Esophagus squamous epithelium (tissue), 5 donors: ENCODE results near the gene EIF4ENIF1. TPM values are rescaled to one million over a fixed set of nuclear protein-coding genes. Genes with fewer than 3 reads are reported as not detected.

Source experiments
- DNase-seq: peaks from one replicate; lab custom pipeline; 2025; lab: John Stamatoyannopoulos, UW
- H3K27ac ChIP-seq, 4 donors: fragments of 200-600 bp; sonication (generic); one replicate each; pipeline ENCODE4 v1.5.1; 2016 to 2019; ENCODE audit warnings: mild to moderate bottlenecking in 1 of 4
- H3K27me3 ChIP-seq, 4 donors: fragments of 200-600 bp; sonication (generic); 1 replicate in 3 of 4; 2 replicates in 1 of 4; pipeline versions ENCODE4 v1.5.1 to v1.6.0; 2017 to 2021; ENCODE audit warnings: antibody characterized with exemption in 1 of 4
- H3K36me3 ChIP-seq, 3 donors: fragments of 200-600 bp; sonication (generic); one replicate each; pipeline ENCODE4 v1.5.1; 2016 to 2019
- H3K4me1 ChIP-seq, 3 donors: fragments of 200-600 bp; sonication (generic); one replicate each; pipeline ENCODE4 v1.5.1; 2017 to 2019
- H3K4me3 ChIP-seq, 4 donors: fragments of 200-600 bp; sonication (generic); 1 replicate in 3 of 4; 2 replicates in 1 of 4; pipeline ENCODE4 v1.5.1; 2016 to 2019; ENCODE audit warnings: mild to moderate bottlenecking in 2 of 4, moderate library complexity in 1 of 4
- H3K9me3 ChIP-seq, 3 donors: fragments of 200-600 bp; sonication (generic); one replicate each; pipeline ENCODE4 v1.5.1; 2016 to 2019
- CTCF ChIP-seq, 6 experiments: fragments of 450-650 bp in 4 of 6; fragments of 200-600 bp in 2 of 6; sonication (generic) in 2 of 6; IDR thresholded peaks; one replicate each; pipeline ENCODE4 v1.5.1; 2016 to 2019; ENCODE audit warnings: antibody characterized with exemption in 6 of 6, mild to moderate bottlenecking in 4 of 6, moderate library complexity in 4 of 6
- POLR2A ChIP-seq, 4 donors: fragments of 450-650 bp; IDR thresholded peaks; one replicate each; pipeline ENCODE4 v1.6.1; 2017; ENCODE audit warnings: antibody characterized with exemption in 4 of 4, mild to moderate bottlenecking in 4 of 4, moderate library complexity in 3 of 4
- WGBS, 2 donors: methylation state at CpG; one replicate each; pipeline ENCODE4 v1.1.5; 2018; 5-methylcytosine and 5-hydroxymethylcytosine counted together
- intact Hi-C: fragments of 100-400 bp; cut with DNase I; formaldehyde crosslinking; loops from one replicate; pipeline ENCODE4 v1.15.0; 2022
- total RNA-seq, 4 donors: library from RNA; depleted of rRNA; stranded (reverse); fragments of >200 nt; gene quantifications; one replicate each; pipeline ENCODE4 v1.1.0, GENCODE V29; 2016
- donor health status: DM: yes; HTN: yes; CAD: no.

The EIF4ENIF1 gene
- total RNA-seq, 4 donors from 2014 or later, result 8.3 to 14.3 (median 11.2) TPM

GRCh38 chr22:31475800-31476199 is 13.8 kb downstream of the EIF4ENIF1 start:
- DNase-seq, result no peak
- Histone ChIP-seq H3K9me3 (no peaks in the 10 kb centered on the region), H3K27ac (no peak overlapping the region), H3K4me3 (no peak overlapping the region), H3K27me3 (no peaks in the 10 kb centered on the region), H3K4me1 (peaks cover 0 to 6% (median 0%) of the 10 kb centered on the region in 3 donors), H3K36me3 (peaks cover 0 to 82% (median 0%) of the 10 kb centered on the region in 3 donors)
- TF ChIP-seq POLR2A (IDR thresholded peaks at IDR 0.05) (no peak), CTCF (IDR thresholded peaks at IDR 0.05) (no peak)
- intact Hi-C loops, result no loop called here
- WGBS, 2 donors, result 81 to 88% methylated on average over 3 of the region's 3 CpGs

GRCh38 chr22:31474743-31475142 is 14.9 kb downstream of the EIF4ENIF1 start:
- no peaks in the 10 kb centered on the region for H3K9me3 ChIP-seq
- no peak overlapping the region for H3K4me3 ChIP-seq
- WGBS, 2 donors, result 89 to 98% methylated on average over 2 of the region's 2 CpGs
- intact Hi-C loops, result no loop called here
- peaks cover 0 to 1% (median 0%) of the 10 kb centered on the region in 3 donors for H3K4me1 ChIP-seq
- DNase-seq, result no peak
- no peak overlapping the region for H3K27ac ChIP-seq
- TF ChIP-seq POLR2A (IDR thresholded peaks at IDR 0.05) (no peak), CTCF (IDR thresholded peaks at IDR 0.05) (no peak)
- H3K36me3 ChIP-seq, result peaks cover 0 to 82% (median 1%) of the 10 kb centered on the region in 3 donors
- H3K27me3 ChIP-seq, result no peaks in the 10 kb centered on the region

DNA sequence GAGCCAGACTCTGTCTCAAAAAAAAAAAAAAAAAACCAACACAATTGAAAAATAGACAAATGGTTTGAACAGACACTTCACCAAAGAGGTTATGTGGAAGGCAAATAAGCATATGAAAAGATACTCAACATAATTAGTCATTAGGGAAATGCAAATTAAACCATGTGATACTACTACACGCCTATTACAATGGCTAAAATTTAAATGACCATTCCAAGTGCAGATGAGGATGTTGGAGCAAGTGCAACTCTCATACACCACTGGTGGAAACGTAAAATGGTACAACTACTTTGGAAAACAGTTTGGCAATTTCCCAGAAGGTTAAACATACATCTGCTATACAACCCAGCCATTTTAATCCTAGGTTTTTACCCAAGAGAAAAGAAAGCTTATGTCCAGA is 24.3 kb downstream of the EIF4ENIF1 start:
- no peaks in the 10 kb centered on the region for H3K9me3 ChIP-seq
- no peak overlapping the region for H3K27ac ChIP-seq
- TF ChIP-seq POLR2A (IDR thresholded peaks at IDR 0.05) (no peak), CTCF (IDR thresholded peaks at IDR 0.05) (no peak)
- H3K36me3 ChIP-seq, result peaks cover 24 to 96% (median 37%) of the 10 kb centered on the region in 3 donors
- 89 to 90% methylated on average over 2 of the region's 2 CpGs for WGBS, 2 donors
- intact Hi-C loops, result no loop called here
- H3K4me1 ChIP-seq, result no peaks in the 10 kb centered on the region
- H3K4me3 ChIP-seq, result no peak overlapping the region
- DNase-seq, result no peak
- no peaks in the 10 kb centered on the region for H3K27me3 ChIP-seq

GRCh38 chr22:31461699-31462098 is 27.9 kb downstream of the EIF4ENIF1 start:
- H3K27me3 ChIP-seq, result no peaks in the 10 kb centered on the region
- WGBS, 2 donors, result 79 to 93% methylated on average over 3 of the region's 3 CpGs
- peaks cover 17 to 96% (median 39%) of the 10 kb centered on the region in 3 donors for H3K36me3 ChIP-seq
- no peak overlapping the region for H3K4me3 ChIP-seq
- intact Hi-C loops, result no loop called here
- no peaks in the 10 kb centered on the region for H3K4me1 ChIP-seq
- no peak for DNase-seq
- no peak for TF ChIP-seq POLR2A (IDR thresholded peaks at IDR 0.05)
- TF ChIP-seq CTCF (IDR thresholded peaks at IDR 0.05), result no peak
- no peaks in the 10 kb centered on the region for H3K9me3 ChIP-seq
- H3K27ac ChIP-seq, result no peak overlapping the region

- Histone ChIP-seq H3K4me3 (no peak overlapping the region), H3K9me3 (no peaks in the 10 kb centered on the region), H3K36me3 (peaks cover 9 to 82% (median 11%) of the 10 kb centered on the region in 3 donors), H3K4me1 (no peaks in the 10 kb centered on the region), H3K27me3 (no peaks in the 10 kb centered on the region), H3K27ac (no peak overlapping the region)
- intact Hi-C loops, result no loop called here
- peak in 2 of 6 experiments; percentile 14 to 44 for TF ChIP-seq CTCF (IDR thresholded peaks at IDR 0.05)
- TF ChIP-seq POLR2A (IDR thresholded peaks at IDR 0.05), result no peak
- DNase-seq, result no peak
- 72 to 74% methylated on average over 5 of the region's 5 CpGs for WGBS, 2 donors
Observed at GRCh38 chr22:31451709-31452571, 37.7 kb downstream of the EIF4ENIF1 start.
